H9 (cell line): ENCODE results near the gene ACP3. TPM values are rescaled to one million over a fixed set of nuclear protein-coding genes. Genes with fewer than 3 reads are reported as not detected.

Source experiments
- DNase-seq: peaks from one replicate; pipeline ENCODE4 v3.0.0-alpha.2; 2017
- H2AFZ ChIP-seq: one replicate; pipeline ENCODE4 v1.6.1; 2013; ENCODE audit warnings: mild to moderate bottlenecking, low read length, control low read depth, moderate library complexity
- H2AK5ac ChIP-seq: 2 replicates; pipeline ENCODE4 v1.6.1; 2013; ENCODE audit warnings: low read length, control low read depth, mixed read lengths; ENCODE audit not compliant: insufficient read length
- H2BK120ac ChIP-seq: one replicate; pipeline ENCODE4 v1.6.1; 2013; ENCODE audit warnings: low read depth, mild to moderate bottlenecking, low read length, control low read depth, inconsistent platforms; ENCODE audit not compliant: poor library complexity, severe bottlenecking
- H2BK12ac ChIP-seq: 2 replicates; pipeline ENCODE4 v1.6.1; 2013; ENCODE audit warnings: low read length, control low read depth, mixed read lengths, low read depth; ENCODE audit not compliant: insufficient read length
- H2BK15ac ChIP-seq: 2 replicates; pipeline ENCODE4 v1.6.1; 2013; ENCODE audit warnings: low read depth, low read length, control low read depth
- H2BK20ac ChIP-seq: one replicate; pipeline ENCODE4 v1.6.1; 2013; ENCODE audit warnings: low read depth, mild to moderate bottlenecking, low read length, control low read depth, inconsistent platforms; ENCODE audit not compliant: poor library complexity, severe bottlenecking
- H2BK5ac ChIP-seq: 2 replicates; pipeline ENCODE4 v1.6.1; 2013; ENCODE audit warnings: low read length, control low read depth, mixed read lengths; ENCODE audit not compliant: insufficient read length
- H3K14ac ChIP-seq: 2 replicates; pipeline ENCODE4 v1.6.1; 2013; ENCODE audit warnings: low read length, control low read depth; ENCODE audit not compliant: insufficient read depth
- H3K18ac ChIP-seq: 2 replicates; pipeline ENCODE4 v1.6.1; 2013; ENCODE audit warnings: low read depth, mild to moderate bottlenecking, mixed read lengths, low read length, control low read depth; ENCODE audit not compliant: insufficient read length
- H3K23ac ChIP-seq: 2 replicates; pipeline ENCODE4 v1.6.1; 2013; ENCODE audit warnings: low read length, control low read depth, mixed read lengths, low read depth; ENCODE audit not compliant: insufficient read length
- H3K23me2 ChIP-seq: 2 replicates; pipeline ENCODE4 v1.6.1; 2013; ENCODE audit warnings: low read depth, mild to moderate bottlenecking, mixed read lengths, low read length, control low read depth; ENCODE audit not compliant: insufficient read length, poor library complexity, severe bottlenecking
- H3K27ac ChIP-seq: 2 replicates; pipeline ENCODE4 v1.5.1; 2013; ENCODE audit warnings: low read length, control low read depth, mixed read lengths, low read depth; ENCODE audit not compliant: insufficient read length
- H3K27me3 ChIP-seq: 2 replicates; pipeline ENCODE4 v1.6.1; 2013; ENCODE audit warnings: low read length, control low read depth, inconsistent platforms; ENCODE audit not compliant: insufficient read depth
- H3K4ac ChIP-seq: 2 replicates; pipeline ENCODE4 v1.6.1; 2013; ENCODE audit warnings: low read depth, mild to moderate bottlenecking, control low read depth, inconsistent platforms, low read length, moderate library complexity
- H3K4me1 ChIP-seq: 2 replicates; pipeline ENCODE4 v1.6.1; 2013; ENCODE audit warnings: low read length, control low read depth, inconsistent platforms; ENCODE audit not compliant: insufficient read depth
- H3K4me2 ChIP-seq: 2 replicates; pipeline ENCODE4 v1.6.1; 2013; ENCODE audit warnings: low read length, control low read depth, mixed read lengths; ENCODE audit not compliant: insufficient read length, insufficient read depth
- H3K56ac ChIP-seq: 2 replicates; pipeline ENCODE4 v1.6.1; 2013; ENCODE audit warnings: low read depth, mild to moderate bottlenecking, mixed read lengths, low read length, control low read depth; ENCODE audit not compliant: insufficient read length
- H3K79me1 ChIP-seq: 2 replicates; pipeline ENCODE4 v1.6.1; 2013; ENCODE audit warnings: low read depth, mild to moderate bottlenecking, moderate library complexity, low read length, control low read depth, inconsistent platforms; ENCODE audit not compliant: insufficient read depth, poor library complexity, severe bottlenecking
- H3K79me2 ChIP-seq: 2 replicates; pipeline ENCODE4 v1.6.1; 2013; ENCODE audit warnings: low read length, control low read depth, inconsistent platforms; ENCODE audit not compliant: insufficient read depth
- H3K9ac ChIP-seq: 2 replicates; pipeline ENCODE4 v1.6.1; 2013; ENCODE audit warnings: low read length, control low read depth, mixed read lengths; ENCODE audit not compliant: insufficient read length; ENCODE audit errors: extremely low read depth
- H3K9me3 ChIP-seq: one replicate; pipeline ENCODE4 v1.6.1; 2013; ENCODE audit warnings: low read depth, low read length, inconsistent platforms; ENCODE audit not compliant: control insufficient read depth
- H3T11ph ChIP-seq: one replicate; pipeline ENCODE4 v1.6.1; 2013; ENCODE audit warnings: mild to moderate bottlenecking, low read length, control low read depth, inconsistent platforms
- H4K20me1 ChIP-seq: one replicate; pipeline ENCODE4 v1.6.1; 2013; ENCODE audit not compliant: control insufficient read depth, insufficient read length, insufficient read depth
- H4K5ac ChIP-seq: 2 replicates; pipeline ENCODE4 v1.6.1; 2013; ENCODE audit warnings: low read depth, mild to moderate bottlenecking, mixed read lengths, low read length, control low read depth; ENCODE audit not compliant: insufficient read length
- H4K8ac ChIP-seq: replicated peaks from 2 replicates; pipeline ENCODE4 v1.6.1; 2013; ENCODE audit warnings: low read length, control low read depth, mixed read lengths, low read depth; ENCODE audit not compliant: insufficient read length
- H4K91ac ChIP-seq: 2 replicates; pipeline ENCODE4 v1.6.1; 2013; ENCODE audit warnings: low read depth, mild to moderate bottlenecking, moderate library complexity, mixed read lengths, low read length, control low read depth; ENCODE audit not compliant: insufficient read length
- H3K27ac Mint-ChIP-seq, 3 experiments: 2 replicates in 2 of 3; 3 replicates in 1 of 3; pipeline ENCODE4 v1.8.0; 2020 to 2021; ENCODE audit warnings: mixed read lengths in 3 of 3, mild to moderate bottlenecking in 1 of 3, moderate library complexity in 1 of 3
- H3K27me3 Mint-ChIP-seq: 2 replicates; pipeline ENCODE4 v1.8.0; 2021; ENCODE audit warnings: low read depth, mild to moderate bottlenecking, moderate library complexity, mixed read lengths
- H3K36me3 Mint-ChIP-seq, 3 experiments: 2 replicates in 2 of 3; 3 replicates in 1 of 3; pipeline ENCODE4 v1.8.0; 2020 to 2021; ENCODE audit warnings: low read depth in 3 of 3, mixed read lengths in 3 of 3; ENCODE audit not compliant: insufficient read depth in 1 of 3
- H3K4me1 Mint-ChIP-seq, 2 experiments: 2 replicates each; pipeline ENCODE4 v1.8.0; 2020; ENCODE audit warnings: mixed read lengths in 2 of 2
- H3K4me3 Mint-ChIP-seq, 2 experiments: 2 replicates in 1 of 2; 3 replicates in 1 of 2; pipeline ENCODE4 v1.8.0; 2020 to 2021; ENCODE audit warnings: mild to moderate bottlenecking in 2 of 2, mixed read lengths in 2 of 2, moderate library complexity in 1 of 2
- H3K9me3 Mint-ChIP-seq, 2 experiments: 2 replicates in 1 of 2; 3 replicates in 1 of 2; pipeline ENCODE4 v1.8.0; 2020; ENCODE audit warnings: mild to moderate bottlenecking in 2 of 2, mixed read lengths in 2 of 2, moderate library complexity in 1 of 2
- WGBS: extraction: QIAGEN DNeasy Blood & Tissue Kit; methylation state at CpG from one replicate; pipeline ENCODE4 v1.1.7; 2013; ENCODE audit warnings: missing lambda C conversion rate, low lambda C conversion rate, mixed read lengths; ENCODE audit not compliant: insufficient read length; ENCODE audit errors: extremely low coverage; 5-methylcytosine and 5-hydroxymethylcytosine counted together
- total RNA-seq: library from RNA; stranded (reverse); gene quantifications from 2 replicates; pipeline ENCODE4 v1.2.1, GENCODE V29; 2021
- TF ChIP-seq, protein P1 (sequence below): fragments of 200-600 bp; sonication (generic); conservative IDR thresholded peaks from 3 replicates; pipeline ENCODE4 v1.8.0; 2021; ENCODE audit warnings: antibody characterized with exemption, mild to moderate bottlenecking

ACP3 gene
- total RNA-seq, 1 experiment from 2014 or later: 0.17 TPM

DNA sequence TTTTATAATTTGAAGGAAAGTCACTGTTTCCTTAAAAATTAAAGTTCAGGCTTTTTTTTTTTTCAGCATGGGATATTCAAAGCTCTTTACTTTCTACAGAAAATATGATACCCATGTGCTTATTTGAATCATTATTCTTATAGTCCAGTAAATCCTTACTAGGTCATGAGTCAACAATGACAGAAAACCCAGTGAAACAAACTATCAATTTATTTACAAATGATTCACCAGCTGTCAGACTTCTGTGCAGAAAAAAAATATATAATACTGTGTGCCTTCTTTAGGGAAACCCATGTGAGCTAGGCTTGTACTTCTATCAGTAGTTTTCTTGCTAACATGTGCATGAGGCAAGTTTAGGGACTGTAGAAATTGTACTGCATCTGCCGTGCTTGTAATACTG is 1.2 kb downstream of the ACP3 start:
- H3K27ac ChIP-seq: no peak overlapping the region

More for the DNA sequence above, 1.2 kb downstream of the ACP3 start:
- Histone ChIP-seq H4K91ac (no peak overlapping the region), H3K23me2 (no peaks in the 10 kb centered on the region), H4K20me1 (no peaks in the 10 kb centered on the region), H3K4me1 (peaks cover 2% of the 10 kb centered on the region), H3K27me3 (no peaks in the 10 kb centered on the region), H3K23ac (no peak overlapping the region), H4K8ac (no peak overlapping the region), H2AFZ (no peak overlapping the region), H4K5ac (no peak overlapping the region), H2BK15ac (no peak overlapping the region), H3K18ac (no peak overlapping the region), H3K79me1 (no peaks in the 10 kb centered on the region), H3K79me2 (no peaks in the 10 kb centered on the region), H3K9ac (no peak overlapping the region), H2AK5ac (no peak overlapping the region), H2BK20ac (no peak overlapping the region), H3K4me2 (no peak overlapping the region), H3K9me3 (no peaks in the 10 kb centered on the region), H2BK12ac (no peak overlapping the region), H3T11ph (no peak overlapping the region), H3K56ac (no peak overlapping the region), H2BK5ac (no peak overlapping the region), H3K14ac (no peak overlapping the region), H3K4ac (no peak overlapping the region), H2BK120ac (no peak overlapping the region)
- no CpG with 5 or more reads among the region's 1 CpG for WGBS
- H3K36me3 Mint-ChIP-seq: no peaks in the 10 kb centered on the region; a peak in 1 of 7 replicates
- H3K4me3 Mint-ChIP-seq: 0 out of 5 replicates have a peak overlapping the region, but pooled peaks of 1 of the 2 experiments have one; percentile 6
- peaks cover 33 to 36% of the 10 kb centered on the region in 2 experiments for H3K4me1 Mint-ChIP-seq
- no peaks in the 10 kb centered on the region for H3K27me3 Mint-ChIP-seq
- TF ChIP-seq, protein P1, sequence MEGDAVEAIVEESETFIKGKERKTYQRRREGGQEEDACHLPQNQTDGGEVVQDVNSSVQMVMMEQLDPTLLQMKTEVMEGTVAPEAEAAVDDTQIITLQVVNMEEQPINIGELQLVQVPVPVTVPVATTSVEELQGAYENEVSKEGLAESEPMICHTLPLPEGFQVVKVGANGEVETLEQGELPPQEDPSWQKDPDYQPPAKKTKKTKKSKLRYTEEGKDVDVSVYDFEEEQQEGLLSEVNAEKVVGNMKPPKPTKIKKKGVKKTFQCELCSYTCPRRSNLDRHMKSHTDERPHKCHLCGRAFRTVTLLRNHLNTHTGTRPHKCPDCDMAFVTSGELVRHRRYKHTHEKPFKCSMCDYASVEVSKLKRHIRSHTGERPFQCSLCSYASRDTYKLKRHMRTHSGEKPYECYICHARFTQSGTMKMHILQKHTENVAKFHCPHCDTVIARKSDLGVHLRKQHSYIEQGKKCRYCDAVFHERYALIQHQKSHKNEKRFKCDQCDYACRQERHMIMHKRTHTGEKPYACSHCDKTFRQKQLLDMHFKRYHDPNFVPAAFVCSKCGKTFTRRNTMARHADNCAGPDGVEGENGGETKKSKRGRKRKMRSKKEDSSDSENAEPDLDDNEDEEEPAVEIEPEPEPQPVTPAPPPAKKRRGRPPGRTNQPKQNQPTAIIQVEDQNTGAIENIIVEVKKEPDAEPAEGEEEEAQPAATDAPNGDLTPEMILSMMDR: no peak
- no peak for DNase-seq
- H3K27ac Mint-ChIP-seq: peak overlapping the region in 1 of 3 experiments; percentile 67; a peak in 2 of 7 replicates
- no peaks in the 10 kb centered on the region for H3K9me3 Mint-ChIP-seq
